Endothelial cell of umbilical vein (primary cell): ENCODE results near the gene CACNB3. TPM values are rescaled to one million over a fixed set of nuclear protein-coding genes. Genes with fewer than 3 reads are reported as not detected.

Source experiments
- BruUV-seq: library from RNA; stranded (reverse); fragments of 400-500 nt; replicated peaks from 2 replicates; lab custom pipeline; 2021; lab: Mats Ljungman, UMichigan
- CTCF ChIA-PET: fragments of 300-600, 350-600 bp; sonication (Branson Sonifier 250); formaldehyde crosslinking; loops from one replicate; lab custom pipeline; 2021; ENCODE audit warnings: antibody characterized with exemption, inconsistent platforms; lab: Charles Lee
- POLR2A ChIA-PET: fragments of 300-600, 350-600 bp; sonication (Branson Sonifier 250); formaldehyde crosslinking; loops from one replicate; lab custom pipeline; 2021; ENCODE audit warnings: antibody characterized with exemption, inconsistent platforms; lab: Charles Lee
- DNase-seq: peaks from one replicate; pipeline ENCODE4 v3.0.0-alpha.2; 2011; ENCODE audit warnings: low read depth, low spot score
- FAIRE-seq: peaks from 2 replicates; lab custom pipeline; 2011; peaks lifted over from hg19 to GRCh38; lab: Jason Lieb, UNC
- H2AFZ ChIP-seq: 2 replicates; pipeline ENCODE4 v1.6.0; 2012; ENCODE audit warnings: low read depth, low read length, control low read depth, inconsistent platforms
- H3K27ac ChIP-seq: 2 replicates; pipeline ENCODE4 v1.5.1; 2011; ENCODE audit warnings: low read depth, mild to moderate bottlenecking, control low read depth, low read length, moderate library complexity; ENCODE audit not compliant: insufficient read depth
- H3K27me3 ChIP-seq, 2 experiments: 2 replicates each; pipeline versions ENCODE4 v1.6.0 to v1.6.1; 2011; ENCODE audit warnings: low read length in 2 of 2, mixed read lengths in 1 of 2; ENCODE audit not compliant: control insufficient read depth in 2 of 2, insufficient read depth in 2 of 2
- H3K36me3 ChIP-seq, 2 experiments: 2 replicates in 1 of 2; 3 replicates in 1 of 2; pipeline ENCODE4 v1.5.1; 2011; ENCODE audit warnings: low read length in 2 of 2, mild to moderate bottlenecking in 1 of 2, moderate library complexity in 1 of 2; ENCODE audit not compliant: control insufficient read depth in 2 of 2, insufficient read depth in 2 of 2; ENCODE audit errors: extremely low read depth in 1 of 2
- H3K4me1 ChIP-seq: 3 replicates; pipeline ENCODE4 v1.5.1; 2011; ENCODE audit warnings: mild to moderate bottlenecking, low read length; ENCODE audit not compliant: control insufficient read depth, insufficient read depth; ENCODE audit errors: extremely low read depth
- H3K4me2 ChIP-seq: 2 replicates; pipeline ENCODE4 v1.6.1; 2011; ENCODE audit warnings: low read length, control low read depth, mixed read lengths; ENCODE audit not compliant: insufficient read depth
- H3K4me3 ChIP-seq, 3 experiments: fragments of 200-600 bp in 1 of 3; sonication (generic), shearing (Covaris generic) in 1 of 3; replicated peaks in 1 of 3; 2 replicates each; pipeline ENCODE4 v1.5.1; 2011 to 2016; ENCODE audit warnings: control low read depth in 3 of 3, low read length in 3 of 3, mild to moderate bottlenecking in 2 of 3, inconsistent platforms in 1 of 3, low read depth in 1 of 3, moderate library complexity in 1 of 3; ENCODE audit not compliant: insufficient read depth in 1 of 3
- H3K79me2 ChIP-seq: 2 replicates; pipeline ENCODE4 v1.6.0; 2012; ENCODE audit warnings: low read length, inconsistent platforms; ENCODE audit not compliant: control insufficient read depth, insufficient read depth
- H3K9ac ChIP-seq: replicated peaks from 2 replicates; pipeline ENCODE3; 2011; ENCODE audit warnings: low read length, control low read depth; ENCODE audit not compliant: insufficient read depth; ENCODE audit errors: extremely low read depth
- H3K9me1 ChIP-seq: replicated peaks from 3 replicates; pipeline ENCODE4 v1.6.0; 2011; ENCODE audit warnings: mild to moderate bottlenecking, low read length; ENCODE audit not compliant: control insufficient read depth, insufficient read depth; ENCODE audit errors: extremely low read depth
- H3K9me3 ChIP-seq: replicated peaks from 2 replicates; pipeline ENCODE4 v1.5.1; 2012; ENCODE audit warnings: low read length, inconsistent platforms; ENCODE audit not compliant: control insufficient read depth, insufficient read depth
- H4K20me1 ChIP-seq: replicated peaks from 2 replicates; pipeline ENCODE3; 2011; ENCODE audit warnings: mild to moderate bottlenecking, low read length; ENCODE audit not compliant: control insufficient read depth, insufficient read depth; ENCODE audit errors: extremely low read depth
- EZH2 ChIP-seq: IDR thresholded peaks from 2 replicates; pipeline ENCODE4 v1.6.1; 2012; ENCODE audit warnings: borderline replicate concordance, low read depth, mild to moderate bottlenecking, moderate library complexity, low read length, inconsistent platforms; ENCODE audit not compliant: severe bottlenecking
- GATA2 ChIP-seq: IDR thresholded peaks from 2 replicates; pipeline ENCODE4 v1.7.0; 2011; ENCODE audit warnings: low read depth, mild to moderate bottlenecking, moderate library complexity, mixed read lengths, low read length; ENCODE audit not compliant: insufficient read length, insufficient read depth
- JUN ChIP-seq: IDR thresholded peaks from 2 replicates; pipeline ENCODE4 v1.6.1; 2011; ENCODE audit warnings: borderline replicate concordance, low read depth; ENCODE audit not compliant: insufficient read length, insufficient read depth
- POLR2A ChIP-seq: IDR thresholded peaks from 2 replicates; pipeline ENCODE4 v1.6.1; 2012; ENCODE audit warnings: low read depth, mild to moderate bottlenecking, control low read depth, low read length
- dilution Hi-C: fragments of 300-500 bp; cut with MboI; formaldehyde crosslinking; loops from one replicate; pipeline ENCODE4 v1.15.0; 2019; ENCODE audit warnings: low sequenced_read_pairs; ENCODE audit not compliant: extremely low pct_ligation_motif_present
- intact Hi-C: fragments of 100-400 bp; cut with micrococcal nuclease; formaldehyde crosslinking; loops from one replicate; pipeline ENCODE4 v1.10.0; 2022
- polyA plus RNA-seq, 4 experiments: library from polyadenylated mRNA; depleted of rRNA in 3 of 4; stranded (reverse) in 3 of 4; unstranded in 1 of 4; fragments of >200 nt; gene quantifications; 2 replicates each; pipeline versions ENCODE4 v1.2.1 to v1.2.3, GENCODE V29; 2011 to 2012; ENCODE audit warnings: missing spikeins in 1 of 4
- total RNA-seq: library from RNA; stranded (reverse); gene quantifications from 2 replicates; pipeline ENCODE4 v1.2.3, GENCODE V29; 2021
- TF ChIP-seq, protein P1 (sequence below): IDR thresholded peaks from 2 replicates; pipeline ENCODE4 v1.6.1; 2011; ENCODE audit not compliant: insufficient read depth, insufficient read length
- TF ChIP-seq, protein P2 (sequence below), 2 donors: IDR thresholded peaks; 1 replicate in 1 of 2; 2 replicates in 1 of 2; pipeline ENCODE4 v1.5.1; 2011; ENCODE audit warnings: low read length in 2 of 2, mild to moderate bottlenecking in 2 of 2, moderate library complexity in 2 of 2, control low read depth in 1 of 2, inconsistent platforms in 1 of 2, low read depth in 1 of 2; ENCODE audit not compliant: insufficient read depth in 1 of 2; ENCODE audit errors: extremely low read depth in 1 of 2

The CACNB3 gene
- total and polyA plus RNA-seq, 2 donors (not counting 3 experiments of a cell fraction or from before 2014, with no cell fraction given), result 37.4 to 61.8 TPM

- ChIA-PET POLR2A (no interaction called here), CTCF (interaction anchor here (0.9 to 2.4 kb wide), 9 partner anchors 10 to 172 kb away, joined by 3 to 30 read pairs (median 5); no protein-coding TSS in a partner anchor)
- H3K36me3 ChIP-seq, result no peaks in the 10 kb centered on the region
- no peaks in the 10 kb centered on the region for H4K20me1 ChIP-seq
- no peaks in the 10 kb centered on the region for H3K27me3 ChIP-seq
- H3K9me1 ChIP-seq, result no peaks in the 10 kb centered on the region
- dilution Hi-C loops, result no loop called here
- H2AFZ ChIP-seq, result no peak overlapping the region
- no peaks in the 10 kb centered on the region for H3K9me3 ChIP-seq
- no TSS peak for BruUV-seq
- peaks cover 20% of the 10 kb centered on the region for H3K4me1 ChIP-seq
- FAIRE-seq, result no peak
- H3K4me3 ChIP-seq, result peak overlapping the region in 1 of 3 experiments; percentile 50
- H3K27ac ChIP-seq, result no peak overlapping the region
- peak overlapping the region; percentile 68 for H3K4me2 ChIP-seq
- no peak overlapping the region for H3K9ac ChIP-seq
- no peak for DNase-seq
- TF ChIP-seq, protein P1, sequence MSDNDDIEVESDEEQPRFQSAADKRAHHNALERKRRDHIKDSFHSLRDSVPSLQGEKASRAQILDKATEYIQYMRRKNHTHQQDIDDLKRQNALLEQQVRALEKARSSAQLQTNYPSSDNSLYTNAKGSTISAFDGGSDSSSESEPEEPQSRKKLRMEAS, result no peak
- TF ChIP-seq, protein P2, sequence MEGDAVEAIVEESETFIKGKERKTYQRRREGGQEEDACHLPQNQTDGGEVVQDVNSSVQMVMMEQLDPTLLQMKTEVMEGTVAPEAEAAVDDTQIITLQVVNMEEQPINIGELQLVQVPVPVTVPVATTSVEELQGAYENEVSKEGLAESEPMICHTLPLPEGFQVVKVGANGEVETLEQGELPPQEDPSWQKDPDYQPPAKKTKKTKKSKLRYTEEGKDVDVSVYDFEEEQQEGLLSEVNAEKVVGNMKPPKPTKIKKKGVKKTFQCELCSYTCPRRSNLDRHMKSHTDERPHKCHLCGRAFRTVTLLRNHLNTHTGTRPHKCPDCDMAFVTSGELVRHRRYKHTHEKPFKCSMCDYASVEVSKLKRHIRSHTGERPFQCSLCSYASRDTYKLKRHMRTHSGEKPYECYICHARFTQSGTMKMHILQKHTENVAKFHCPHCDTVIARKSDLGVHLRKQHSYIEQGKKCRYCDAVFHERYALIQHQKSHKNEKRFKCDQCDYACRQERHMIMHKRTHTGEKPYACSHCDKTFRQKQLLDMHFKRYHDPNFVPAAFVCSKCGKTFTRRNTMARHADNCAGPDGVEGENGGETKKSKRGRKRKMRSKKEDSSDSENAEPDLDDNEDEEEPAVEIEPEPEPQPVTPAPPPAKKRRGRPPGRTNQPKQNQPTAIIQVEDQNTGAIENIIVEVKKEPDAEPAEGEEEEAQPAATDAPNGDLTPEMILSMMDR (IDR thresholded peaks at IDR 0.05; ENCODE audit: extremely low read depth in 1 of 2, insufficient read depth in 1 of 2, low read depth in 1 of 2, low read length in 2 of 2), result no peak
- TF ChIP-seq GATA2, result no peak
- no peak for TF ChIP-seq EZH2
- no peak for TF ChIP-seq POLR2A
- TF ChIP-seq JUN, result no peak
- intact Hi-C loops, result no loop called here
- H3K79me2 ChIP-seq, result no peaks in the 10 kb centered on the region
These were observed 2.0 kb upstream of the CACNB3 start for GRCh38 chr12:48816143-48816854.
